Neural cell (in vitro differentiated cells): Measurements from ENCODE around the gene SOX4. TPM values are rescaled to one million over a fixed set of nuclear protein-coding genes. Genes with fewer than 3 reads are reported as not detected.

ENCODE experiments used
- H2AFZ ChIP-seq: fragments of 200-600, 300-800 bp; sonication (generic), shearing (Covaris generic); 2 replicates; pipeline ENCODE4 v1.6.0; 2014; ENCODE audit warnings: low read depth, mild to moderate bottlenecking, antibody characterized with exemption, low read length, moderate library complexity
- H3F3A ChIP-seq: fragments of 200-600 bp; shearing (Covaris generic); 2 replicates; pipeline ENCODE4 v1.6.1; 2016; ENCODE audit warnings: mild to moderate bottlenecking, moderate library complexity, mixed read lengths, antibody characterized with exemption, low read length; ENCODE audit not compliant: insufficient read depth, poor library complexity, severe bottlenecking
- H3K27ac ChIP-seq: fragments of 200-600, 300-800 bp; sonication (generic), shearing (Covaris generic); 2 replicates; pipeline ENCODE4 v1.5.1; 2014; ENCODE audit warnings: mild to moderate bottlenecking, low read length, moderate library complexity
- H3K27me3 ChIP-seq: fragments of 300-800, 200-600 bp; sonication (generic), shearing (Covaris generic); 2 replicates; pipeline ENCODE4 v1.6.0; 2014; ENCODE audit warnings: mild to moderate bottlenecking, low read depth, low read length, moderate library complexity; ENCODE audit not compliant: insufficient read depth
- H3K36me3 ChIP-seq: fragments of 300-800, 200-600 bp; sonication (generic), shearing (Covaris generic); 2 replicates; pipeline ENCODE4 v1.5.1; 2014; ENCODE audit warnings: mild to moderate bottlenecking, antibody characterized with exemption, low read length, moderate library complexity; ENCODE audit not compliant: insufficient read depth
- H3K4me2 ChIP-seq: fragments of 300-800, 200-600 bp; sonication (generic), shearing (Covaris generic); 2 replicates; pipeline ENCODE4 v1.6.0; 2014; ENCODE audit warnings: mild to moderate bottlenecking, low read length
- H3K4me3 ChIP-seq: fragments of 300-800, 200-600 bp; sonication (generic), shearing (Covaris generic); 2 replicates; pipeline ENCODE4 v1.5.1; 2014; ENCODE audit warnings: mild to moderate bottlenecking, low read length, moderate library complexity
- H3K79me2 ChIP-seq: fragments of 200-600 bp; shearing (Covaris generic); replicated peaks from 2 replicates; pipeline ENCODE4 v1.6.0; 2014; ENCODE audit warnings: mild to moderate bottlenecking, low read length, moderate library complexity; ENCODE audit not compliant: insufficient read depth
- H3K9ac ChIP-seq: fragments of 300-800, 200-600 bp; sonication (generic), shearing (Covaris generic); 2 replicates; pipeline ENCODE4 v1.6.1; 2016; ENCODE audit warnings: mild to moderate bottlenecking, low read length, mixed read lengths
- H3K9me2 ChIP-seq: fragments of 200-600 bp; shearing (Covaris generic); 2 replicates; pipeline ENCODE4 v1.6.1; 2016; ENCODE audit warnings: mild to moderate bottlenecking, low read length, mixed read lengths; ENCODE audit not compliant: insufficient read depth
- H3K9me3 ChIP-seq: fragments of 200-600, 300-800 bp; sonication (generic), shearing (Covaris generic); 2 replicates; pipeline ENCODE4 v1.6.1; 2016; ENCODE audit warnings: mild to moderate bottlenecking, mixed run types, low read length, moderate library complexity, mixed read lengths
- H4K20me1 ChIP-seq: fragments of 200-600 bp; shearing (Covaris generic); 2 replicates; pipeline ENCODE4 v1.6.1; 2016; ENCODE audit warnings: mild to moderate bottlenecking, mixed run types; ENCODE audit not compliant: insufficient read depth
- CTCF ChIP-seq: fragments of 450-650 bp; IDR thresholded peaks from 2 replicates; pipeline ENCODE4 v1.5.1; 2014; ENCODE audit warnings: antibody characterized with exemption, mild to moderate bottlenecking, moderate library complexity; ENCODE audit not compliant: poor library complexity, severe bottlenecking
- EP300 ChIP-seq: fragments of 450-650 bp; conservative IDR thresholded peaks from 2 replicates; pipeline ENCODE4 v1.6.1; 2014; ENCODE audit warnings: antibody characterized with exemption, mild to moderate bottlenecking, moderate library complexity; ENCODE audit not compliant: poor library complexity, severe bottlenecking
- EZH2 ChIP-seq: fragments of 200-600, 300-800 bp; shearing (Covaris generic), sonication (generic); IDR thresholded peaks from 2 replicates; pipeline ENCODE4 v1.6.1; 2014; ENCODE audit warnings: antibody characterized with exemption, low read length, borderline replicate concordance, mild to moderate bottlenecking; ENCODE audit not compliant: insufficient read depth, poor library complexity, severe bottlenecking
- MXI1 ChIP-seq: fragments of 450-650 bp; conservative IDR thresholded peaks from 2 replicates; pipeline ENCODE4 v1.6.1; 2014; ENCODE audit warnings: antibody characterized with exemption, mild to moderate bottlenecking; ENCODE audit not compliant: poor library complexity, severe bottlenecking
- POLR2AphosphoS5 ChIP-seq: IDR thresholded peaks from 2 replicates; pipeline ENCODE4 v1.6.1; 2012
- RAD21 ChIP-seq: fragments of 450-650 bp; conservative IDR thresholded peaks from 2 replicates; pipeline ENCODE4 v1.6.1; 2014; ENCODE audit warnings: antibody characterized with exemption, mild to moderate bottlenecking, moderate library complexity
- REST ChIP-seq: IDR thresholded peaks from 2 replicates; pipeline ENCODE4 v1.6.1; 2012; ENCODE audit warnings: borderline replicate concordance
- SMC3 ChIP-seq: fragments of 450-650 bp; conservative IDR thresholded peaks from 2 replicates; pipeline ENCODE4 v1.6.1; 2014; ENCODE audit warnings: antibody characterized with exemption, mild to moderate bottlenecking, moderate library complexity; ENCODE audit not compliant: poor library complexity
- TAF1 ChIP-seq: IDR thresholded peaks from 2 replicates; pipeline ENCODE4 v1.6.1; 2012; ENCODE audit warnings: low read depth
- polyA plus RNA-seq: library from polyadenylated mRNA; depleted of rRNA; stranded (reverse); fragments of >200 nt; gene quantifications from 2 replicates; pipeline ENCODE4 v1.2.3, GENCODE V29; 2014

Gene SOX4
- polyA plus RNA-seq, 1 donor from 2014 or later, result 394 TPM

GRCh38 chr6:21634582-21634981 lies 41.0 kb downstream of the SOX4 start:
- no peak overlapping the region for H3K4me2 ChIP-seq
- H3K9me2 ChIP-seq, result no peaks in the 10 kb centered on the region
- H2AFZ ChIP-seq, result no peak overlapping the region
- H3K27me3 ChIP-seq, result no peaks in the 10 kb centered on the region
- H3F3A ChIP-seq, result no peaks in the 10 kb centered on the region
- TF ChIP-seq RAD21 (no peak), EZH2 (no peak), REST (no peak), SMC3 (no peak), CTCF (no peak)
- H3K4me3 ChIP-seq, result no peak overlapping the region
- no peaks in the 10 kb centered on the region for H3K79me2 ChIP-seq
- no peaks in the 10 kb centered on the region for H3K9me3 ChIP-seq
- no peak overlapping the region for H3K27ac ChIP-seq
- H4K20me1 ChIP-seq, result no peaks in the 10 kb centered on the region
- no peak overlapping the region for H3K9ac ChIP-seq
- H3K36me3 ChIP-seq, result no peaks in the 10 kb centered on the region

- Histone ChIP-seq H3K79me2 (no peaks in the 10 kb centered on the region), H3K9me3 (no peaks in the 10 kb centered on the region), H3K4me3 (no peak overlapping the region), H3K9ac (no peak overlapping the region), H3F3A (no peaks in the 10 kb centered on the region), H3K27me3 (no peaks in the 10 kb centered on the region), H3K27ac (no peak overlapping the region), H4K20me1 (no peaks in the 10 kb centered on the region), H3K9me2 (no peaks in the 10 kb centered on the region), H2AFZ (no peak overlapping the region), H3K36me3 (no peaks in the 10 kb centered on the region), H3K4me2 (no peak overlapping the region)
- TF ChIP-seq EZH2 (no peak), RAD21 (no peak)
Observed at GRCh38 chr6:21636876-21637275, 43.3 kb downstream of the SOX4 start.

DNA sequence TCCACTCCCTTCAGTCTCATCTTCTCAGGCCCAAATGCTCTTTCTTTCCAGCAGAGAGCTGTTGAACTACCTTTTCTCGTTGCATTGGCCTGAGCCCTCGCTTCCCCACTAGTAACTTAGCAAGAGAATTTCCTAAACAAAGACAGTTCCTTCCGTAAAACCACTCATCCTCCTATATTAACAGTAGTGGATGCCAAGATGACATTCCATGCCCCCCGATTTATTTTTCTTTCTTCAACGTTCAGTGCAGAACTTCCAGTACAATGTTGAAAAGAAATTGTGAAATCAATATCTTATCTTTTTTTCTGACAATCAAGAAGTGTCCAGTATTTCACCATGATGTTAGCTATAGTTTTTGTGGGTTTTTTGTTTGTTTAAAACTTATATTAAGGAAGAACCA lies 45.8 kb downstream of the SOX4 start:
- Histone ChIP-seq H3K79me2 (no peaks in the 10 kb centered on the region), H3K9me3 (no peaks in the 10 kb centered on the region), H3K36me3 (no peaks in the 10 kb centered on the region), H3K4me3 (no peak overlapping the region), H3K9ac (no peak overlapping the region), H3K9me2 (no peaks in the 10 kb centered on the region), H3F3A (no peaks in the 10 kb centered on the region), H4K20me1 (no peaks in the 10 kb centered on the region), H2AFZ (no peak overlapping the region), H3K27me3 (no peaks in the 10 kb centered on the region), H3K4me2 (no peak overlapping the region), H3K27ac (no peak overlapping the region)
- TF ChIP-seq MXI1 (no peak), EP300 (no peak), CTCF (no peak), TAF1 (no peak), REST (no peak), EZH2 (no peak), POLR2AphosphoS5 (no peak), RAD21 (no peak), SMC3 (no peak)
